ENCODE measurements around the gene GOLM1. TPM values are rescaled to one million over a fixed set of nuclear protein-coding genes. Genes with fewer than 3 reads are reported as not detected.
A peak's percentile ranks its signal among the peaks of the same experiment; 100 is the strongest.

GOLM1 gene
- total and polyA plus RNA-seq, 2 experiments from 2014 or later: 56.2 to 63.4 TPM

DNA sequence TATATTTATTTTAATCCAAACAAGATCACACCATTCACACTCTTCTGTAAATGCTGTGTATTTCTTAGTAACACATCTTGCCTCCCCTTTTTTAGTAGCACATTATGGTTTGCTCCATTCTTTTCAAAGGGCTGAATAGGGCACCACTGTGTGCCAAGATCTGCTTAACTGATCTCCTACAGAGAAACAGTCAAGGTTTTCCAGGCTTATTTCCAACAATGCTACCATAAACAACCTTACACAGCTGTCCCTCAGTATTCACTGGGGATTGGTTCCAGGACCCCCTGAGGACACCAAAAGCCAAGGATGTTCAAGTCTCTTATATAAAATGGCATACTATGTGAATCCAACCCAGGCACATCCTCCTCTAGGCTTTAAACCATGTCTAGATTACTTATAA, 16.5 kb downstream of the GOLM1 start:
- Histone ChIP-seq H3K27me3 (replicated peaks; ENCODE audit: insufficient read depth) (no peaks in the 10 kb centered on the region), H3K9me2 (ENCODE audit: insufficient read depth) (no peaks in the 10 kb centered on the region), H3K79me2 (ENCODE audit: insufficient read depth) (no peaks in the 10 kb centered on the region), H3K9ac (no peak overlapping the region), H3K27ac (no peak overlapping the region), H3F3A (ENCODE audit: insufficient read depth) (0 out of 2 replicates have a peak, but pooled peaks cover 4% of the 10 kb centered on the region), H2AFZ (no peak overlapping the region), H3K4me1 (ENCODE audit: insufficient read depth) (no peaks in the 10 kb centered on the region), H3K36me3 (ENCODE audit: low read depth) (no peaks in the 10 kb centered on the region), H3K4me2 (ENCODE audit: unreplicated experiment) (no peak overlapping the region), H3K9me3 (ENCODE audit: low read depth) (no peaks in the 10 kb centered on the region), H3K4me3 (no peak overlapping the region), H4K20me1 (ENCODE audit: insufficient read depth) (no peaks in the 10 kb centered on the region)
- DNase-seq: no peak
- in situ Hi-C loops (cut with MboI): no loop called here
- TF ChIP-seq EZH2 (IDR thresholded peaks at IDR 0.05; ENCODE audit: insufficient read depth, poor library complexity, severe bottlenecking) (no peak), EZH2phosphoT487 (IDR thresholded peaks at IDR 0.05; ENCODE audit: insufficient read depth, low read depth) (no peak)

DNA sequence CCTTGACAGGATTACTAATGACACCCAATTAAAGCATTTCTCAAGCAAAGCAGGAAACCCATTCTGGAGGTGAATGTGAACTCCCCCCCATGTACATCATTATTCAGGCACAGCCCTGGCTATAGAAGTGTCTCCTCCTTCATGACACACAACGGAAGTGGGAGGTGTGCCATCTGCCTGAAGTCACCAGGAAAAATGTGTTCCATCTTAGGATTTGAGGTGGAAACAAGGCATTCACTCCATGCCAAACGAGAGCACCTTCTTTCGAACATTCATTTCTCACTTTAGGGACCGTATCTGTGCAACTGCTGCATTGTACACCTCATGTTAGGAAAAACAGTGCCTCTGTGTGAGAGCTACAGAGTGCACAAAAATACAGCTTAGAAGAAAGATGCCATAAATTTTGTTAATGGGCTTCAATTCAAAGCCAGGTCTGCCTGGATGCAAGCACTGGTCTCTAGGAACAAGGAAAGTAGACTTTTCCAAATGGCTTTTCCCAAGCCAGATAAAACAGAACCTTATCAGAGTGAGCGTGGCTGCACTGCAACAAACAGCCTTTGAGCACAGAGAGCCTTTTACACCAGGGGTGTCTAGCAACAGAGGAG, 19.4 kb downstream of the GOLM1 start:
- Histone ChIP-seq H3K27me3 (replicated peaks; ENCODE audit: insufficient read depth) (no peaks in the 10 kb centered on the region), H3K9ac (no peak overlapping the region), H2AFZ (no peak overlapping the region), H3K9me2 (ENCODE audit: insufficient read depth) (no peaks in the 10 kb centered on the region), H3K36me3 (ENCODE audit: low read depth) (no peaks in the 10 kb centered on the region), H3K79me2 (ENCODE audit: insufficient read depth) (no peaks in the 10 kb centered on the region), H3K9me3 (ENCODE audit: low read depth) (no peaks in the 10 kb centered on the region), H3K4me2 (ENCODE audit: unreplicated experiment) (no peak overlapping the region), H4K20me1 (ENCODE audit: insufficient read depth) (no peaks in the 10 kb centered on the region), H3F3A (ENCODE audit: insufficient read depth) (0 out of 2 replicates have a peak, but pooled peaks cover 4% of the 10 kb centered on the region), H3K4me3 (no peak overlapping the region), H3K4me1 (ENCODE audit: insufficient read depth) (no peaks in the 10 kb centered on the region), H3K27ac (no peak overlapping the region)
- in situ Hi-C loops (cut with MboI): no loop called here
- no peak for TF ChIP-seq EZH2 (IDR thresholded peaks at IDR 0.05; ENCODE audit: insufficient read depth, poor library complexity, severe bottlenecking)
- no peak for TF ChIP-seq EZH2phosphoT487 (IDR thresholded peaks at IDR 0.05; ENCODE audit: insufficient read depth, low read depth)
- WGBS, 2 experiments (ENCODE audit: low coverage in 1 of 2, low lambda C conversion rate in 2 of 2, missing lambda C conversion rate in 2 of 2): 52 to 57% methylated on average over 5 of the region's 5 CpGs
- peak; percentile 50 for DNase-seq

DNA sequence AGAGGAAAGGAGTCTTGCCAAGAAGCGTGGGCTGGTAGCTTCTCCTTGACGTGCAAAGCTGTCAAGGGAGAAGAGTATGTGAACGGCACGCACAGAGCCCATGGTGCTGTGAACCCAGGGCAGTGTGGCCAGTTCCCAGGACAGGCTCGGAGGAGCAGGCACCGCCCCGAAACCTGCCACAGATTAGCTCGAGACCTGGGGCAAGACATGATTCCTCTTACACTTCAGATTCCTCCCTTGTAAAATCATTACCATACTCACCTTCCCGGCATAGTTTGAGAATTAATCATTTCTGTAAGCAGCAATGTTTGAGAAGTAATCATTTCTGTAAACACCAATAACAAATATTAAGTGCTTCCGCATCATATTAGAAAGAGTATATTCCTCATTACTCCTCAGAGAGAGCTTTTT, 19.9 kb downstream of the GOLM1 start:
- no peaks in the 10 kb centered on the region for H3K9me3 ChIP-seq (ENCODE audit: low read depth)
- no peaks in the 10 kb centered on the region for H3K36me3 ChIP-seq (ENCODE audit: low read depth)
- in situ Hi-C loops (cut with MboI): no loop called here
- no peaks in the 10 kb centered on the region for H3K4me1 ChIP-seq (ENCODE audit: insufficient read depth)
- no peak overlapping the region for H3K27ac ChIP-seq
- H3K27me3 ChIP-seq (replicated peaks; ENCODE audit: insufficient read depth): no peaks in the 10 kb centered on the region
- no peaks in the 10 kb centered on the region for H3K9me2 ChIP-seq (ENCODE audit: insufficient read depth)
- no peak for DNase-seq
- H3K9ac ChIP-seq: no peak overlapping the region
- H3F3A ChIP-seq (ENCODE audit: insufficient read depth): 0 out of 2 replicates have a peak, but pooled peaks cover 4% of the 10 kb centered on the region
- H4K20me1 ChIP-seq (ENCODE audit: insufficient read depth): no peaks in the 10 kb centered on the region
- no peaks in the 10 kb centered on the region for H3K79me2 ChIP-seq (ENCODE audit: insufficient read depth)
- H2AFZ ChIP-seq: no peak overlapping the region
- 91 to 92% methylated on average over 10 of the region's 10 CpGs for WGBS, 2 experiments (ENCODE audit: low coverage in 1 of 2, low lambda C conversion rate in 2 of 2, missing lambda C conversion rate in 2 of 2)
- no peak overlapping the region for H3K4me3 ChIP-seq
- no peak overlapping the region for H3K4me2 ChIP-seq (ENCODE audit: unreplicated experiment)
- no peak for TF ChIP-seq EZH2 (IDR thresholded peaks at IDR 0.05; ENCODE audit: insufficient read depth, poor library complexity, severe bottlenecking)
- no peak for TF ChIP-seq EZH2phosphoT487 (IDR thresholded peaks at IDR 0.05; ENCODE audit: insufficient read depth, low read depth)

DNA sequence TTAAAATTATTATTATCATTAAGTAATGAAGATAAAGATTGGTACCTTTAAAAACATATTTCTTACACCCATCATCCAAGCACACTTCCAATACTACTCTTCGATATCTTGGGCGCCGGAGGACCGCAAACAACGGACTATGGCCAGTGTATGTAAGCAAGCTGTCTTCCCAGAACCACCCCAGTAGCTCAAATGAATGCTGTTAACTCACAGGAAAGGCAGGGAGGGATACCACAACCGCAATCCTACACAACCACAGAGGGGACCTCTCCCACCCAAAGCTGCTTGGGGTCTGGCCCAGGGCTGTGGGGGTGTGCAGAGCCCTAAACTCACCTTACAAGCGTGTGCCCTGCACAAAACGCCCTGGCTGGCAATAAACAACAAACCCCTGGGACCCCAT, 20.6 kb downstream of the GOLM1 start:
- H3K4me2 ChIP-seq (ENCODE audit: unreplicated experiment): no peak overlapping the region
- in situ Hi-C loops (cut with MboI): no loop called here
- H3F3A ChIP-seq (ENCODE audit: insufficient read depth): 0 out of 2 replicates have a peak, but pooled peaks cover 4% of the 10 kb centered on the region
- no peaks in the 10 kb centered on the region for H3K27me3 ChIP-seq (replicated peaks; ENCODE audit: insufficient read depth)
- H3K4me1 ChIP-seq (ENCODE audit: insufficient read depth): no peaks in the 10 kb centered on the region
- no peaks in the 10 kb centered on the region for H4K20me1 ChIP-seq (ENCODE audit: insufficient read depth)
- no peak overlapping the region for H3K27ac ChIP-seq
- H3K9ac ChIP-seq: no peak overlapping the region
- TF ChIP-seq EZH2 (IDR thresholded peaks at IDR 0.05; ENCODE audit: insufficient read depth, poor library complexity, severe bottlenecking) (no peak), EZH2phosphoT487 (IDR thresholded peaks at IDR 0.05; ENCODE audit: insufficient read depth, low read depth) (no peak)
- 97 to 98% methylated on average over 8 of the region's 8 CpGs for WGBS, 2 experiments (ENCODE audit: low coverage in 1 of 2, low lambda C conversion rate in 2 of 2, missing lambda C conversion rate in 2 of 2)
- no peak for DNase-seq
- H3K36me3 ChIP-seq (ENCODE audit: low read depth): no peaks in the 10 kb centered on the region
- H3K79me2 ChIP-seq (ENCODE audit: insufficient read depth): no peaks in the 10 kb centered on the region
- H3K9me2 ChIP-seq (ENCODE audit: insufficient read depth): no peaks in the 10 kb centered on the region
- H3K4me3 ChIP-seq: no peak overlapping the region
- no peaks in the 10 kb centered on the region for H3K9me3 ChIP-seq (ENCODE audit: low read depth)
- H2AFZ ChIP-seq: no peak overlapping the region
